HEK293 (cell line): ENCODE results near the gene SRP14.
A peak's percentile ranks its signal among the peaks of the same experiment; 100 is the strongest.
"Not testable (repeated sequence)": the region's sequence is repeated elsewhere in the genome, so short reads cannot be mapped to it uniquely, and the experiment has no call there.

Source experiments
- CTCF ChIA-PET: fragments of 350-600 bp; formaldehyde crosslinking; extraction: SDS; loops from one replicate; lab custom pipeline; 2021; ENCODE audit warnings: antibody characterized with exemption; lab: Yijun Ruan, JAX
- POLR2A ChIA-PET: fragments of 300-600 bp; formaldehyde crosslinking; extraction: SDS; loops from one replicate; lab custom pipeline; 2020; ENCODE audit warnings: antibody characterized with exemption, inconsistent platforms; lab: Yijun Ruan, JAX
- H3K27ac ChIP-seq: fragments of 200-500 bp; sonication (Bioruptor generic); 2 replicates; pipeline ENCODE4 v1.5.1; 2014; ENCODE audit warnings: low read depth, low read length, control low read depth, inconsistent platforms; ENCODE audit errors: extremely low read depth
- H3K36me3 ChIP-seq, 2 experiments: fragments of 200-500 bp in 1 of 2; sonication (Bioruptor generic) in 1 of 2; 1 replicate in 1 of 2; 2 replicates in 1 of 2; pipeline ENCODE4 v1.5.1; 2014 to 2017; ENCODE audit warnings: inconsistent platforms in 2 of 2, low read length in 2 of 2; ENCODE audit not compliant: control insufficient read depth in 2 of 2, insufficient read depth in 1 of 2
- H3K4me1 ChIP-seq: fragments of 200-500 bp; sonication (Bioruptor generic); 2 replicates; pipeline ENCODE4 v1.5.1; 2014; ENCODE audit warnings: mild to moderate bottlenecking, low read length, inconsistent platforms; ENCODE audit not compliant: control insufficient read depth, insufficient read depth
- H3K4me3 ChIP-seq: 2 replicates; pipeline ENCODE4 v1.5.1; 2011; ENCODE audit warnings: low read depth, mild to moderate bottlenecking, control low read depth, low read length, moderate library complexity
- H3K9me3 ChIP-seq: fragments of 200-500 bp; sonication (Bioruptor generic); 2 replicates; pipeline ENCODE4 v1.5.1; 2014; ENCODE audit warnings: low read depth, low read length, inconsistent platforms; ENCODE audit not compliant: control insufficient read depth, insufficient read depth
- HOXC10 ChIP-seq: sonication (generic); formaldehyde crosslinking; IDR thresholded peaks from 2 replicates; pipeline ENCODE4 v1.8.1; 2023; ENCODE audit warnings: mild to moderate bottlenecking, missing genetic modification reagents
- OVOL3 ChIP-seq: fragments of 450-650 bp; formaldehyde crosslinking; IDR thresholded peaks from 2 replicates; pipeline ENCODE4 v1.5.1; 2016; ENCODE audit warnings: missing biosample characterization, missing genetic modification characterization
- PRDM4 ChIP-seq: fragments of 450-650 bp; formaldehyde crosslinking; IDR thresholded peaks from 2 replicates; pipeline ENCODE4 v1.5.1; 2017; ENCODE audit warnings: missing biosample characterization, missing genetic modification characterization
- SCRT2 ChIP-seq: fragments of 450-650 bp; formaldehyde crosslinking; IDR thresholded peaks from 2 replicates; pipeline ENCODE4 v1.5.1; 2016; ENCODE audit warnings: missing biosample characterization, missing genetic modification characterization
- ZBTB11 ChIP-seq: fragments of 450-650 bp; formaldehyde crosslinking; conservative IDR thresholded peaks from 2 replicates; pipeline ENCODE4 v1.5.1; 2016; ENCODE audit warnings: low read depth, missing biosample characterization, missing genetic modification characterization
- ZBTB17 ChIP-seq: fragments of 450-650 bp; formaldehyde crosslinking; IDR thresholded peaks from 2 replicates; pipeline ENCODE4 v1.5.1; 2016; ENCODE audit warnings: missing biosample characterization, missing genetic modification characterization
- ZBTB26 ChIP-seq: fragments of 450-650 bp; formaldehyde crosslinking; optimal IDR thresholded peaks from 2 replicates; pipeline ENCODE3; 2016; ENCODE audit warnings: missing biosample characterization, mild to moderate bottlenecking, missing genetic modification characterization
- ZNF366 ChIP-seq: fragments of 450-650 bp; formaldehyde crosslinking; conservative IDR thresholded peaks from 2 replicates; pipeline ENCODE4 v1.5.1; 2016; ENCODE audit warnings: missing biosample characterization, missing genetic modification characterization
- ZNF391 ChIP-seq: fragments of 450-650 bp; formaldehyde crosslinking; IDR thresholded peaks from 2 replicates; pipeline ENCODE4 v1.5.1; 2016; ENCODE audit warnings: low read depth, missing biosample characterization, missing genetic modification characterization, borderline replicate concordance
- ZNF571 ChIP-seq: fragments of 450-650 bp; formaldehyde crosslinking; IDR thresholded peaks from 2 replicates; pipeline ENCODE4 v1.5.0; 2017; ENCODE audit warnings: missing biosample characterization, missing genetic modification characterization
- ZNF580 ChIP-seq: fragments of 450-650 bp; formaldehyde crosslinking; IDR thresholded peaks from 2 replicates; pipeline ENCODE4 v1.5.1; 2016; ENCODE audit warnings: missing biosample characterization, missing genetic modification characterization
- ZNF626 ChIP-seq: fragments of 450-650 bp; sonication (Bioruptor Pico); formaldehyde crosslinking; IDR thresholded peaks from 2 replicates; pipeline ENCODE4 v1.5.1; 2018; ENCODE audit warnings: missing biosample characterization, missing genetic modification characterization, inconsistent platforms

The SRP14 gene

DNA sequence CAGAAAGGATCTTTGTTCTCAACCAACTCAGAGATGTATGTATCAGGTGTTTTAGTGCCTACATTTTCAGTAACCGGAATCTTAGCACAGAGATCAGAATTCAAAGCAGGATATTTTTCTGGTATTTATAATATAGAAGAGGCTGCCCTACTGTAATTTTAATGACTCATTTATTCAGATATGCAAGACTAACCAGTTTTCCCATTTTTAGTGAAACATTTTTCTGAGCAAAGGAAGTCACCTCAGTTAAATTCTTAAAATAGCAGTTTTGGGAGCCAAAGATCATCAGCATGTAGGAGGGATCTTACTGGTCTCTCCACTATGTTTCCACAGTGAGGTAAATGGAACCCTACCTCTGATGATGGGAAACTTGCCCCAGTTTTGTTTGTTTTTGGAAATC is 42.0 kb downstream of the SRP14 start (continued):
- TF ChIP-seq ZBTB11 (tag by site-specific recombination): no peak
- no peak for TF ChIP-seq ZNF626 (tag by site-specific recombination)
- TF ChIP-seq ZNF571 (tag by site-specific recombination): no peak
- no peak for TF ChIP-seq HOXC10
- no peak for TF ChIP-seq ZNF580 (tag by site-specific recombination)
- TF ChIP-seq OVOL3: no peak
- TF ChIP-seq ZBTB26 (tag by site-specific recombination): no peak

DNA sequence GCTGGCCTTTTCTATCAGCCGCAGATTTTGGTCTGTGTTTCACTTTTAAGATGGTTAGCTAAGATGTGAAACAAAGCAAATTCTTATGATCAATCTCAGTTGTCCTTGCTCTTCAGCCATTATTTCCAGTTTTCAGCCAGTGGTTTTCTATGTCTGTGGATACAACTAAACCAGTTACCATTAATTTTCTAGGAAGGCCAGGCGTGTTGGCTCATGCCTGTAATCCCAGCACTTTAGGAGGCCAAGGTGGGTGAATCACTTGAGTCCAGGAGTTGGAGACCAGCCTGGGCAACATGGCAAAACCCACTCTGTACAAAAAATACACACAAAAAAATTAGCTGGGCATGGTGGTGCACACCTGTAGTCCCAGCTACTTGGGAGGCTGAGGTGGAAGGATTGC is 42.8 kb downstream of the SRP14 start:
- peaks cover 5 to 65% of the 10 kb centered on the region in 2 experiments; a peak in 2 of 3 replicates for H3K36me3 ChIP-seq
- H3K4me3 ChIP-seq, POLR2A ChIA-PET, H3K4me1 ChIP-seq, H3K27ac ChIP-seq, H3K9me3 ChIP-seq: not testable (repeated sequence)
- CTCF ChIA-PET: interaction anchor here (0.5 to 0.8 kb wide), 2 partner anchors 20 to 217 kb away, joined by 3 to 4 read pairs; no protein-coding TSS in a partner anchor

DNA sequence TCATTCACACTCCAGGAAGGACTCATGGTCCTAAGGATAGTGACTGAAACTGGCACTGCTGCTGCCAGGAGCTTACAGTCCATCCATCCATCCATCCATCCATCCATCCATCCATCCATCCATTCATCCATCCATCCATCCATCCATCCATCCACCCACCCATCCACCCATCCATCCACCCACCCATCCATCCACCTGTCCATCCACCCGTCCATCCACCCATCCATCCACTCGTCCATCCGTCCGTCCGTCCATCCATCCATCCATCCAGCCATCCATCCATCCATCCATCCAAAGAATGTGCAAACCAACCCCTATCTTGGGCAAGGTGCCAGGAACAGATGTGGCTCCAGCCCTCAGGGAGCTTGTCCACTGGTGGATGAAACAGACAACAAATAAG is 46.0 kb downstream of the SRP14 start:
- H3K27ac ChIP-seq, H3K9me3 ChIP-seq, H3K4me1 ChIP-seq, H3K4me3 ChIP-seq, POLR2A ChIA-PET: not testable (repeated sequence)
- peaks cover 3 to 84% of the 10 kb centered on the region in 2 experiments for H3K36me3 ChIP-seq
- CTCF ChIA-PET: interaction anchor here (0.6 kb wide), 1 partner anchor 88 kb away, joined by 4 read pairs; no protein-coding TSS in a partner anchor
- TF ChIP-seq ZNF366 (tag by site-specific recombination) (peak; percentile 96), ZBTB17 (tag by site-specific recombination) (peak; percentile 35; the same call in 1 of the 2 replicates)

- TF ChIP-seq ZNF391: no peak
- no peak for TF ChIP-seq PRDM4 (tag by site-specific recombination)
- TF ChIP-seq SCRT2 (tag by site-specific recombination): peak; percentile 42
- TF ChIP-seq, all 188 proteins: peak for 1
- H3K36me3 ChIP-seq: peaks cover 3 to 83% of the 10 kb centered on the region in 2 experiments
- ChIA-PET CTCF (no interaction called here), POLR2A (no interaction called here)
- H3K27ac ChIP-seq: no peak overlapping the region
- no peaks in the 10 kb centered on the region for H3K9me3 ChIP-seq
- H3K4me1 ChIP-seq: no peaks in the 10 kb centered on the region
- no peak overlapping the region for H3K4me3 ChIP-seq
These were observed 48.3 kb downstream of the SRP14 start for GRCh38 chr15:39990706-39991105.
